Raji (cell line): ENCODE results near the gene HIF1AN.

Experiments used
- POLR2A ChIP-seq: IDR thresholded peaks from 2 replicates; pipeline ENCODE4 v1.6.1; 2011; ENCODE audit warnings: low read depth, low read length, control low read depth; ENCODE audit not compliant: insufficient read depth

HIF1AN gene

DNA sequence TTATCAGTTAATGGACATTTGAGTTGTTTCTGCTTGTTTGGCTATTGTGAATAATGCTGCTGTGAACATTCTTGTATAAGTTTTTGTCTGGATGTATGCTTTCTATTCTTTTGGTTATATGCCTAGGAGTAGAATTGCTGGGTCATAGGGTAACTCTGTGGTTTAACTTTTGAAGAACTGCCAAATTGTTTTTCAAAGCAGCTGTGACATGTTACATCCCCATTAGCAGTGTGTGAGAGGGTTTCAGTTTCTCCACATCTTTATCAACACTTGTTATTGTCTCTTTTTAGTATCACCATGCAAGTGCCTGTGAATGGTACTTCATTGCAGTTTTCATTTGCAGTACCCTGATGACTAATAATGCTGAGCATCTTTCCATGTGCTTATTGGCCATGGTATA is 4.0 kb upstream of the HIF1AN start:
- TF ChIP-seq POLR2A = no peak

DNA sequence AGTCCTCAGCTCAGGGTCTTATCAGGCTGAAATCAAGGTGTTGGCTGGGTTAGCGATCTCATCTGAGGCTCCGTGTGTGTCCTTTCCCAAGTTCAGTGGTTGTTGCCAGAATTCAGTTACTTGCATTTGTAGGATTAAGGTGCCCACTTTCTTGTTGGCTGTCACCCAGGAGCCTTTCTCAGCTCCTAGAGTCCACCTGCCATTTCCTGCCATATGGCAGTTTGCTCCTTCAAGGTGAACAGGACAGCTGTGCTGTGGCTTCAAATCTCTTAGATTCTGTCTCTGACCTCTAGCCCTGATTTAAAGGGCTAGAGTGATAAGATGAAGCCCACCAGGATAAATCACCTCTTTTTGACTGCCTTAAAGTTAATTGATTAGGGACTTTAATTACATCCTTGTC is 1.0 kb upstream of the HIF1AN start:
- no peak for TF ChIP-seq POLR2A

- TF ChIP-seq POLR2A = no peak
These were observed 417 bp upstream of the HIF1AN start for GRCh38 chr10:100535338-100535714.

DNA sequence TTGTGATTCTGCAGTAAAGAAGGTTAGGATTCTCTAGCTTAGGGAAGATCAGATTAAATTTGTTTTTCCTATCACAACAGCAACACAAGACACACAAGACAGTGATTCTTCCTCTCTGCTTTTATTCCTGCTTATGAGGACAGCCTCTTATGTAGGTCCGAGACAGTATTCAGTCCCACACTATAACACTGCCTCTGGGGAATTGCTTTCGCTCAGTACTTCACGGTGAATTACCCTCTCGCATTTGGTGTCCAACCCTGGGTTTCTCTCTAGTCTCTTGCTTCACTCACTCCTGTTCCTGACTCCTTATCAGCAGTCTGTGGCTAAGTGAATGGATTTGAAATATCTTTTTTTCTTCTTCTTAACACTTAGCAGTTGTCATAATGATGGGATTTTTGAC is 1.7 kb downstream of the HIF1AN start:
- no peak for TF ChIP-seq POLR2A

DNA sequence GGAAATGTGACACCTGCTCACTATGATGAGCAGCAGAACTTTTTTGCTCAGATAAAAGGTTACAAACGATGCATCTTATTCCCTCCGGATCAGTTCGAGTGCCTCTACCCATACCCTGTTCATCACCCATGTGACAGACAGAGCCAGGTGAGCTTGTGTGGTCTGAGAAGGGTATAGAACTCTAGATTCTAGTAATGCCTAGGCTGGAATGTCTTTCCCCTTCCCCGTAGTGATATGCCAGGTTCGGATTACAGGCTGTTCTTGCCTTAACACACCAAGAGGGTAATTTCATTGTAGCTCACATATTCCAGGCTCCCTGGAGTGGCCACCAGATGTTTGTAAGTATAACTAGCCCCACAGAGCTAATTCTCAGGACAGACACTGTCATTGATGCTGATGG is 9.2 kb downstream of the HIF1AN start:
- no peak for TF ChIP-seq POLR2A

DNA sequence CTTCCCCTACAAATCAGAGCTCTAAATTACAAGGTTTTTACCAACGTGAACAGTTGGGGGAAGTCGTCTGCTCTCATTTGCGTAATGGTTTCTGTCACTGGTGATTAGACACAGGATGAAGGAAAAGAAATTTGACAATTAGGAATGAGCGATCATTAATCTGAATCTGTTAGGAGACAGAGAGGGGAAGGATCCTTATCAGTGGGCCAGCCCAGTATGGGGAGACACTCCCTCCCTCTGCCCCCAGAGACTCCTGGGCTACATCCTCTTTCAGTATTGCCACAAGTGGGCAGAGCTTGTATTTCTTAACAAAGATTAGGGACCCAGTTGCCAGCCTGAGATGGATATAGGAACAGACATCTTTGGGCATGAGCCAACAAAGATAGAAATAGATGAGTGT is 15.5 kb downstream of the HIF1AN start:
- no peak for TF ChIP-seq POLR2A

GRCh38 chr10:100551738-100552137 is 16.0 kb downstream of the HIF1AN start:
- no peak for TF ChIP-seq POLR2A

- TF ChIP-seq POLR2A = no peak
These were observed 18.2 kb downstream of the HIF1AN start for GRCh38 chr10:100553929-100554328.

DNA sequence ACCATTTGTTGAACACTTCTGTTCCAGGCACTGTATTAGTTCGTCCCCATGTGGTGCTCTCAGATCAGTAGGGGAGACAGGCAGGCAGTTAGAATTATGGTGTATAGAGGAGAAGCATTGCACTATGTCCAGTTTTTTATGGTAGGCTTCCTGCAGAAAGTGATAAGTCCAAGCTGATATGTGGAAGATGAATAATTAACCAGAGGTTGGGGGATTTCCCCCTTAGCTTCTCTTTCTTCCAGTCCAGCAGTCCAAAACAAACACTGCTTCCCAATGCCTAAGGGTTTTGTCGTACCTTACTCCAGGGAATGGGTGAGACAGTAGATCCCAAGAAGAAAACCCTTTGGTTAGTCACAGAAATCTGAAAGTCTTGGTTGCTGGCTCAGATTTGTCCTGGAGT is 19.2 kb downstream of the HIF1AN start:
- TF ChIP-seq POLR2A = no peak

- no peak for TF ChIP-seq POLR2A
These were observed 24.5 kb downstream of the HIF1AN start for GRCh38 chr10:100560248-100560647.

GRCh38 chr10:100561005-100561404 is 25.3 kb downstream of the HIF1AN start:
- no peak for TF ChIP-seq POLR2A

GRCh38 chr10:100562008-100562672 is 26.4 kb downstream of the HIF1AN start:
- TF ChIP-seq POLR2A = no peak

DNA sequence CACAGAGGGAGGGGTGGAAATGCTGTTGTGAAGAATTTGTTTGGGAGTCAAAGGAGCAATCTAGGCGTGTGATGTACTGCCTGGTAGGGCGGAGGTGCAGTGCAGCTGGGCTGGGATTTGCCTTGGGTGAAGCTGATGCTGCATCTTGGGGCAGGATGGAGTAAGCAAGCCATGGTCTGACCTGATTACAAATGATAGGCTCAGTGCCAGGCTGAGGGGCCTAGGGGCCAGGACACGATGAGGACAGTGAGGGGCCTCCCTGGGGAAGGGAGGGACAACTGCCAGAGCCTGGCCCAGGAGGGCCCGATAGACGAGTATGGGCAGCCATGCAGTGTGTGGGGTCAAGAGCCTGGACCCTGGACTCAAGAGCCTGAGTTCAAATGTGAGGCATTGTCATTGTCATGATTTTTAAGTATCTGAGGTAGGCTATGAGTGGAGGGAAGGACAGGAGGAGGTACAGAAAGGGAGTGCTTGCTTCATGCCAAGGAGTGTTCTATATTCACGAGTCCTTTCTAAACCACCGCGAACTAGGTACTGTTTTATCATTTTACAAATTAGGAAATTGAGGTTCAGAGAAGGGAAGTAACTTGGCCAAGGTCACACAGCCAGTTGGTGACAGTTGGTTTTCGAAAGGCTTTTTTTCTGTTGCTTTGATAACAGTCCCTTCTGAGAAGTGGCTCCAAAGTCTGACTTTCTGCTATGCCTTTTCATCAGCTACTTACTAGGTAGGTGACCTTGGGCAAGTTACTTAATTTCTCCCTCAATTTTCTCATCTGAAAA is 29.7 kb downstream of the HIF1AN start:
- TF ChIP-seq POLR2A = no peak

DNA sequence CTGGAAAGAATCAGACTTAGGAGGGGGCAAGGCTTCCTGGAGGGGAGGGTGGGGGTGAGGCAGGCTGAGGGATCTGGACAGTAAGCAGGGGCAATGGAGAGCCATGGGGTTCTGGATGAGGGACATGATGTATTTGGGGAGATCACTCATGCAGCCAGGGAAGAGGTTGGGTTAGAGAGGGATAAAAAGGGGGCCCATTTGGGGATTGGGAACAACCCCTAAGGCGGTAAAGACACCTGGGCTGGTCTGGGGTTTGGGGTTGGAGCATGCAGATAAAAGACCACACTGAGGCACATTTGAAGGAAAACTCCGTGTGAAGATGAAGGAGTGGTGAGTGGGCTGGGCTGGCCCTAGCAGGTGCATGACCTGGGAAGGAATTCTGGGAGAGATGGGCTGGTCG is 30.8 kb downstream of the HIF1AN start:
- TF ChIP-seq POLR2A = no peak

DNA sequence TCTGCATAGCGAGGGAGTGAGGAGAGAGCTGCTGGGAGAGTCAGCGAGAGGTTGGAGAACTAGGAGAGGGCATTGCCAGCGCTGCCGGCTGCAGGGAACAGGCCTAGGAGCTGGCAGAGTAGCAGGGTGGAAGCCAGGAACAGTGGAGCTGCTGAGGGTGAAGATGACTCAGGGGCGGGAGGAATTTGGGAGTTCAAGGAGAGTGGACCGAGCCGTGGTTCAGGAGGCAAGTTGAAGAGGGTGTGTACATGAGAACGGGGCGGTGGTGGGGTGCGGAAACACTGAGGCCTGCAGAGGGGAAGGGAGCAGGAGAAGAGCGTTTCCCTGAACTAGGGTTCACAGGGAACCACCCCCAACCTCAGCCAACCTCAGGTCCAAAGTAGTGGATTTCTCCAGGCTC is 31.5 kb downstream of the HIF1AN start:
- TF ChIP-seq POLR2A = no peak

DNA sequence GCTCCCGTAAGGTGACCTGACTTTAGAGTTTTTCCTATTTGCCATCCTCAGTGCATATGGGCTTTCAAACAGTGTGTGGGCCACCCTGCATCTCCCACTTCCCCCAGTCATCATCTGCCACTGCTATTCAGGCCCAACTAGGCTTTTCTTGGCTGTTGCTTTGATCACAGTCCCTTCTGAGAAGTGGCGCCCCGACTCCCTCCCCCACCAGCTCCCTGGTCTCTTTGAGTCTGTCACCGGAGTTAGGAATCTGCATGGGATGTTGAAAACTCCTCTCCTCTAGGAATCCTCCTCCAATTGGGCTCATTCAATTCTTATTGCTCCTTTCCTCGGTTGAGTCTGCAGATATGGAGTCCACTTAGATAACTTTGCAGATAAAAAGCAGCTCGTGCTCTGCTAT is 32.1 kb downstream of the HIF1AN start:
- TF ChIP-seq POLR2A = no peak

GRCh38 chr10:100568912-100569311 is 33.2 kb downstream of the HIF1AN start:
- no peak for TF ChIP-seq POLR2A

DNA sequence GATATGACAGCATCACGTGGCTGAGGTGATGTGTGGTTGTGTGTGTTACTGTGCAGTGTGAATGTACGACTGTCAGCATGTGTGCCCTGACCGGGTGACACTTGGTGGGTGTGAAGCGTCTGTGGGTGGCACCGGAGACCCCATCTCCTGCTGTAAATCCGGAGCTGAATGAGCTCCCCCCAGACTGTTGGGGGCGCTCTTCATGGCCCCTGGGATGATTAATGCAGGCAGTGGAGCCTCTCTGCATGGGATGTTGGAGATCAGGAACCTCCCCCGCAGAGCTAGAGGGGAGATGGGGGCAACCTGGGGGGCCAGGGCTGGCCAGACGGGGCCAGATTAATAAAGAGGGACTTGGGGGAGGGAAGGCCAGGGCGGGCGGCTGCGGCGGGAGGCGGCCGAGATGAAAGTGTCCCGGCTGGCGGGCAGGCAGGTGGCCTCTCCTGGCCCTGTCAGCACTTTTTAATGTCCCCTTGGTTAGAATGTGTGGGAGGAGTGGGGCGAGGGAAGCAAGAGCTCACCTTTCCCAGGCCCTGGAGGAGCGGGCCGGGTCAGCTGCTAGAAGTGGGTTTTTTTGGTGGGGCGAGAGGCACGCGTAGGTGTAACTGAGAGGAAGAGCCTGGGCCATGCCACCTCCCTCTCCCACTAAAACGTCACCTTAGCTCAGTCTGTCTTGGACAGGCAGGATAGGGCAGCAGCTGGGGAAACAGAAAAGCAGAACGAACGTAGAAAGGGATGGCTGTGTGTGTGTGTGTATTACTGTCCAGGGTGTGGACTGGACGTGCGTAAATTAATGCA is 34.1 kb downstream of the HIF1AN start:
- no peak for TF ChIP-seq POLR2A
